Brain microvascular endothelial cell (primary cell): Measurements from ENCODE around the gene GALNT3.

ENCODE experiments used
- DNase-seq: peaks from one replicate; pipeline ENCODE4 v3.0.0-alpha.2; 2020
- H3K27ac ChIP-seq: fragments of 250-450 bp; sonication (Bioruptor Pico); 2 replicates; pipeline ENCODE4 v1.5.1; 2020; ENCODE audit warnings: mild to moderate bottlenecking, moderate library complexity
- H3K27me3 ChIP-seq: fragments of 250-450 bp; sonication (Bioruptor Pico); replicated peaks from 2 replicates; pipeline ENCODE4 v1.5.1; 2020; ENCODE audit warnings: mild to moderate bottlenecking
- H3K36me3 ChIP-seq: fragments of 250-450 bp; sonication (Bioruptor Pico); replicated peaks from 2 replicates; pipeline ENCODE4 v1.5.1; 2020; ENCODE audit warnings: mild to moderate bottlenecking
- H3K4me3 ChIP-seq: 2 replicates; pipeline ENCODE4 v1.5.1; 2011; ENCODE audit warnings: low read depth, mild to moderate bottlenecking, control low read depth, low read length, moderate library complexity
- in situ Hi-C: cut with HindIII; loops from 2 replicates; pipeline ENCODE4 v1.10.0; 2017; ENCODE audit warnings: low sequenced_read_pairs, low pct_ligation_motif_present
- TF ChIP-seq, protein P1 (sequence below): IDR thresholded peaks from 2 replicates; pipeline ENCODE4 v1.5.1; 2011; ENCODE audit warnings: low read depth, mild to moderate bottlenecking, moderate library complexity, low read length, control low read depth, inconsistent platforms; ENCODE audit errors: missing control alignments

GALNT3 gene

DNA sequence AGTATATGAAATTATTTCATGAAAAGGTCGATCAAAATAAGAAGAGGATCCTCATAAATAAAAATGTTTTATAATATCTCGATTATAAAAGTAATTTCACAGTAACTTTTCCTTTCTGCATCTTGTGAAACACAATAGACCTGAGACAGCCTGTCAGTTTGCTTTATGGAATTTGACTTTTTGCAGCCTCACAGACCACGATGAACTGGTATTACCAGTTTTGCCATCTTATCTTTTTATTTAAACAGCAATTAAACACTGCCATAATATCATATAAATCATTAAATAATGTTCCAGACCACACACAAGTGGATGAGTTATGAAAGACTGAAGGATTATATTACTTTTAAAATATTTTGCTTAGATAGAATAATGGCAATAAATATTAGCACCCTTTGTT lies 10.7 kb upstream of the GALNT3 start:
- TF ChIP-seq, protein P1, sequence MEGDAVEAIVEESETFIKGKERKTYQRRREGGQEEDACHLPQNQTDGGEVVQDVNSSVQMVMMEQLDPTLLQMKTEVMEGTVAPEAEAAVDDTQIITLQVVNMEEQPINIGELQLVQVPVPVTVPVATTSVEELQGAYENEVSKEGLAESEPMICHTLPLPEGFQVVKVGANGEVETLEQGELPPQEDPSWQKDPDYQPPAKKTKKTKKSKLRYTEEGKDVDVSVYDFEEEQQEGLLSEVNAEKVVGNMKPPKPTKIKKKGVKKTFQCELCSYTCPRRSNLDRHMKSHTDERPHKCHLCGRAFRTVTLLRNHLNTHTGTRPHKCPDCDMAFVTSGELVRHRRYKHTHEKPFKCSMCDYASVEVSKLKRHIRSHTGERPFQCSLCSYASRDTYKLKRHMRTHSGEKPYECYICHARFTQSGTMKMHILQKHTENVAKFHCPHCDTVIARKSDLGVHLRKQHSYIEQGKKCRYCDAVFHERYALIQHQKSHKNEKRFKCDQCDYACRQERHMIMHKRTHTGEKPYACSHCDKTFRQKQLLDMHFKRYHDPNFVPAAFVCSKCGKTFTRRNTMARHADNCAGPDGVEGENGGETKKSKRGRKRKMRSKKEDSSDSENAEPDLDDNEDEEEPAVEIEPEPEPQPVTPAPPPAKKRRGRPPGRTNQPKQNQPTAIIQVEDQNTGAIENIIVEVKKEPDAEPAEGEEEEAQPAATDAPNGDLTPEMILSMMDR, result no peak
- in situ Hi-C loops, result no loop called here
- Histone ChIP-seq H3K27ac (no peak overlapping the region), H3K4me3 (no peak overlapping the region), H3K36me3 (no peaks in the 10 kb centered on the region), H3K27me3 (no peaks in the 10 kb centered on the region)
- no peak for DNase-seq

DNA sequence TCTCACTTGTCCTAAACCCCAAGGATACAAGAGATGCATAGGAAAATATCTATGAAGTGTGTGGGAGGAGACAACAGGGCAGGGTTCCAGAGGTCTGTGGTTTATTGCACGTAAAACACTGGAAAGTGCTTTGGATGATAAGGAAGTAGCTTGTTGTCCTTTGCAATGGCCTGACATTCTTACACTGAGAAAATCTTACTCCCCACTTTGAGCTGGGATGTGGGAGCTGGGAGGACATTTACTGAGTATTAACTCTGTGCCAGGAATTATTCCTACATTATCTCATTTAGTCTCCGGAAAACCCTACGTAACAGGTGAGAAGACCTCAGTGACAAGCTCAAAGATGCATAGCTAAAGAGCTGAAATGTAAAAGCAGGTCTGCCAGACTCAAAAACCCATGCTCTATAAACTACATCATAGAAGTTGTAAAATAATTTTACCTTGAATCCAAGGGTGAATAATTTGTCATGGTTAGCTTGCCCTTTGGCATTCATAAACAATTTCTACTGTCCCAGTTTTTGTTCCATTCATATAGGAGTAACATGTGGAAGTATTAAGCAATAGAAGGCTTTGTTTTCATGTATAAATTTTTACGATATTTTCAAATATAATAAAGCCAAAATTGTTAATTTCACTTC lies 9.2 kb upstream of the GALNT3 start:
- peak; percentile 92 for DNase-seq
- in situ Hi-C loops, result no loop called here
- no peak overlapping the region for H3K27ac ChIP-seq
- TF ChIP-seq, protein P1, result no peak
- no peaks in the 10 kb centered on the region for H3K27me3 ChIP-seq
- H3K4me3 ChIP-seq, result no peak overlapping the region
- no peaks in the 10 kb centered on the region for H3K36me3 ChIP-seq

DNA sequence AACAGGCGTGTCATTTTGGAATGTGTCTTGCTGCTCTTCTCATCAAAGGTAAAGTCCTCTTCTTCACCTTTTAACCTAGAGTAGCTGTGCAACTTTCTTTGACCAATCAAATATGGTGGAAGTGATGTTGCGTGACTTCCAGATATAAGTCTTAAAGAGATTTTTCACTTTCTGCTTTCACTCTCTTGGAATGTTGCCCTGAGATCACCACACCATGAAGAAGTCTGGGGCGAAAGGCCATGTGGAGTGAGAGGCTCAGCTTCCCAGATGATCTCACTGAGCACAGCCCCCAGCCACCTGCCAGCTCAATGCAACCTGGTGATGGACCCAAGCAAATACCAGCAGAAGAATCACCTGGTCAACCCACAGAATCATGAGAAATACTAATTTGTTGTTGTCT lies 7.1 kb upstream of the GALNT3 start:
- H3K36me3 ChIP-seq, result no peaks in the 10 kb centered on the region
- in situ Hi-C loops, result no loop called here
- no peak overlapping the region for H3K27ac ChIP-seq
- DNase-seq, result no peak
- TF ChIP-seq, protein P1, result no peak
- H3K27me3 ChIP-seq, result no peaks in the 10 kb centered on the region
- H3K4me3 ChIP-seq, result no peak overlapping the region

DNA sequence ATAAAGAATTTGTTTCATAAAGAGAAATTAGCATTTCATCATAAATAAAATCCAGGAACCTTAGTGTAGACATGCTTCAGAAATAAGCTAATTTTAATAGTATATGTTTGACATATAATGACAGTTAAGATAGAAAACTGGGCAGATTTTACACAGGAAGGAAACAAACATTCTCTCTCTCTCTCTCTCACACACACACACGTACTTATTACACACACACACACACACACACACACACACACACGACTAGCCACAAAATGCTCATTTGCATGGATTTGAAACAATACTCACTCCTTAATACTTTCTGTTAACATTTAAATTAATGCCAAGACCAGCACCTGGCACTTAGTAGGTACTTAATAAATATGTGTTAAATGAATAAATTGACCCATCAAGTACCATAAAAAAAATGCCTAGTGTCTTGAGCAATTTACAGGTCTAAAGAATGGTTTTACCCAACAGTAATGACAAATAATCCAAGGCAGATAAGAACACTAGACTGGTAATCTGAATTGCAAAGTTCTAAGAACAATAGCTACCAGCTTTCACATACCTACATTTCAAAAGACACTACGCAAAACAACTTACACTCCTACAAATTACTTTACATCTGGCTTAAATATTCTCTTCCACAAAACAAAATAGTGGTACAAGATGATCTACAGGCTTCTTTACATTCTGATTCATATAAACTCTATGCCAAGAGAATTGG lies 2.9 kb upstream of the GALNT3 start:
- Histone ChIP-seq H3K27me3 (no peaks in the 10 kb centered on the region), H3K4me3 (no peak overlapping the region), H3K36me3 (no peaks in the 10 kb centered on the region), H3K27ac (no peak overlapping the region)
- DNase-seq, result no peak
- TF ChIP-seq, protein P1, result no peak
- in situ Hi-C loops, result no loop called here

DNA sequence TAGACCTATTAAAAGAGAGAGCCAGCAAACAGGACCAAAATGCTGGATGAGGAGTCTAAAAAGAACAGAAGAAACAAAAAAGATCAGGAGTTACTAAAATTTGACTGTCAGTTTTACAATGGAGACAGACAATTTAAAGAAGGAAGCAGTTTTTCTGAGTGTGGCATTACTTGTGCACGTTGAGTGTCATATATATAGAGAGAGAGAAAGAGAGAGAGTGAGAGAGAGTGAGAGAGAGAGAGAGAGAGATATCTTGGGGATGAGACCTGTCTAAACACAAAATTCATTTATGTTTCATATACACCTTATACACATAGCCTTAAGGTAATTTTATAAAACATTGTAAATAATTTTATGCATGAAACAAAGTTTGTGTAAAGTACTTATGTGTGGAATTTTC lies 2.1 kb upstream of the GALNT3 start:
- in situ Hi-C loops, result no loop called here
- H3K4me3 ChIP-seq, result no peak overlapping the region
- TF ChIP-seq, protein P1, result no peak

DNA sequence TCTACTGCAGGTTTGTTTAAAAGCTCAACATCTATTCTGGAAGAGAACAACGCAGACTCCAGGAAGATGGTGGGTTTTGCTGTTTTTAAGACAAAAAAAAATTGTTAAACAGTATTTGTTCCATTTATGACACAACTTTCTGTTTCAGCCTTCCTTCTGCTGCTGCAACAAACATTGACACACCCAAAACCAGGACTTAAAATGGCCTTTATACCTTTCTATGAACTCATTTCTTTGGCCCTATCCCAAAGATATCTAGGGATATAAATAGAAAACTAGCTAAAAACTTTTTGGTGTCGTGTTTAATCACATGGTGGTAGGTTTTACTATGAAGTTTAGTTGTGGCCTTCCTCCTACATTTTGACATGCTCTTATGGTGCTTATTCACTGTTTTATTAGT lies 964 bp upstream of the GALNT3 start:
- no peak overlapping the region for H3K27ac ChIP-seq
- in situ Hi-C loops, result no loop called here
- H3K27me3 ChIP-seq, result no peaks in the 10 kb centered on the region
- no peak for DNase-seq
- TF ChIP-seq, protein P1, result no peak
- no peaks in the 10 kb centered on the region for H3K36me3 ChIP-seq
- no peak overlapping the region for H3K4me3 ChIP-seq

More for the DNA sequence above, 2.1 kb upstream of the GALNT3 start:
- Histone ChIP-seq H3K36me3 (no peaks in the 10 kb centered on the region), H3K27ac (no peak overlapping the region), H3K27me3 (no peaks in the 10 kb centered on the region)
- DNase-seq, result no peak
